HG02759 (cell line): ENCODE results near the gene ARAP2.

Experiments
- ATAC-seq: cut with Tn5 transposase; IDR thresholded peaks from one replicate; pipeline ENCODE4 v1.9.1; 2021; ENCODE audit warnings: mild to moderate bottlenecking, moderate library complexity; ENCODE audit not compliant: unreplicated experiment

The ARAP2 gene

GRCh38 chr4:36224972-36225903 lies 19.1 kb downstream of the ARAP2 start:
- peak; percentile 73 for ATAC-seq

- no peak for ATAC-seq
Measured at GRCh38 chr4:36222702-36223101, 21.6 kb downstream of the ARAP2 start.

- ATAC-seq = no peak
Measured at GRCh38 chr4:36220776-36221175, 23.5 kb downstream of the ARAP2 start.

GRCh38 chr4:36218121-36218520 lies 26.2 kb downstream of the ARAP2 start:
- ATAC-seq = no peak

- no peak for ATAC-seq
Measured at GRCh38 chr4:36215627-36216026, 28.7 kb downstream of the ARAP2 start.

- ATAC-seq = no peak
Measured at GRCh38 chr4:36214735-36215485, 29.4 kb downstream of the ARAP2 start.

- no peak for ATAC-seq
Measured at GRCh38 chr4:36213977-36214376, 30.3 kb downstream of the ARAP2 start.

GRCh38 chr4:36211084-36211483 lies 33.2 kb downstream of the ARAP2 start:
- ATAC-seq = no peak

GRCh38 chr4:36209941-36210649 lies 34.2 kb downstream of the ARAP2 start:
- ATAC-seq = peak; percentile 68

GRCh38 chr4:36208893-36209473 lies 35.3 kb downstream of the ARAP2 start:
- ATAC-seq = peak; percentile 84

- no peak for ATAC-seq
Measured at GRCh38 chr4:36207831-36208520, 36.3 kb downstream of the ARAP2 start.

GRCh38 chr4:36207367-36207766 lies 36.9 kb downstream of the ARAP2 start:
- no peak for ATAC-seq

- ATAC-seq = no peak
Measured at GRCh38 chr4:36206603-36207311, 37.6 kb downstream of the ARAP2 start.

GRCh38 chr4:36206012-36206411 lies 38.3 kb downstream of the ARAP2 start:
- ATAC-seq = no peak

GRCh38 chr4:36198861-36199260 lies 45.5 kb downstream of the ARAP2 start:
- ATAC-seq = no peak

GRCh38 chr4:36198068-36198808 lies 46.1 kb downstream of the ARAP2 start:
- ATAC-seq = no peak

GRCh38 chr4:36197501-36197900 lies 46.8 kb downstream of the ARAP2 start:
- no peak for ATAC-seq

- ATAC-seq = no peak
Measured at GRCh38 chr4:36196145-36196913, 48.0 kb downstream of the ARAP2 start.
